ENCODE data around the gene TOMM7.
"Not testable (repeated sequence)": the region's sequence is repeated elsewhere in the genome, so short reads cannot be mapped to it uniquely, and the experiment has no call there.

The TOMM7 gene

DNA sequence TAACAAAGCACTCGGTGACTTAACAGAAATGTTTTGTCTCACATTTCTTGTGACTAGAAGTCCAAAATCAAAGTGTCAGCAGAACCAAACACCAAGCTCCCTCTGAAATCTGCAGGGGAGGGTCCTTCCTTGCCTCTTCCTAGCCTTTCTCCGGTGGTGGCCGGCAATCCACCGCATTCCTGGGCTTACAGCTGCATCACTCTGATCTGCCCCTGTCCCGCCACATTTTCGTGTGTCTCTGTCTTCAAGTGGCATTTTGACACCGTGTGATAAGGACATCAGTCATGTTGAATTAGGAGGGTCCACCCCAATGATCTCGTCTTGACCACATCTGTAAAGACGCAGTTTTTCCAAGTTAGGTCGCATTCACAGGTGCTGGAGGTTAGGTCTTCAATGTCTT, 30.5 kb upstream of the TOMM7 start:
- DNase-seq: no peak

DNA sequence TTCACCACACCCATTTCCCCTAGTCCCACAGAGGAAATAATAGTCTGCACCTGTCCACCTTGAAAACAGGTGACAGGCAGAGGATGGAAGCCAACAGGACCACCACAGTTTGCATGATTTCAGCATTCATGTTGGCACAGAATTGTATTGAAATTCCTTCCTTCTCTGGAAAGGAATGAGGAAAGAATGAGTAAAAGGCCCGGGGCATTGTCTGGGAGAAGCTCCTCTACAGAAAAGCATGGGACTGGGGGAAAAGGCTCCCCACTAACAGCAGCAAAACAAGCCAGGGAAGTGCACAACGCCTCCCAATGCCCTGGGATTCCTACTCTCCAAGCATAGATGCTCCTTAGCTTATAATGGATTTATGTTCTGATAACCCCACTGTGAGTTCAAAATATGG, 28.5 kb upstream of the TOMM7 start:
- no peak for DNase-seq

DNA sequence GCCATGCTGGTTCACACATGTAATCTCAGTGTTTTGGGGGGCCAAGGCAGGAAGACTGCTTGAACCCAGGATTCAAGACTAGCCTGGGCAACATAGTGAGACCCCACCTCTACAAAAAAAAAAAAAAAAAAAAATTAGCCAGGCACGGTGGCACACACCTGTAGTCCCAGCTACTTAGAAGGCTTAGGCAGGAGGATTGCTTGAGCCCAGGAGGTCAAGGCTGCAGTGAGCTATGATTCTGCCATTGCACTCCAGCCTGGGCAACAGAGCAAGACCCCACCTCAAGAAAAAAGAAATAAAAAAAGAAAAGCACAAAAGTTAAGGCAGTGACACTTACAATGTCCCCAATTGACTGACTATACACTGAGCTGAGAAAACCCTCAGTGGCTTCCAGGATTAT, 27.7 kb upstream of the TOMM7 start:
- not testable (repeated sequence) for DNase-seq

DNA sequence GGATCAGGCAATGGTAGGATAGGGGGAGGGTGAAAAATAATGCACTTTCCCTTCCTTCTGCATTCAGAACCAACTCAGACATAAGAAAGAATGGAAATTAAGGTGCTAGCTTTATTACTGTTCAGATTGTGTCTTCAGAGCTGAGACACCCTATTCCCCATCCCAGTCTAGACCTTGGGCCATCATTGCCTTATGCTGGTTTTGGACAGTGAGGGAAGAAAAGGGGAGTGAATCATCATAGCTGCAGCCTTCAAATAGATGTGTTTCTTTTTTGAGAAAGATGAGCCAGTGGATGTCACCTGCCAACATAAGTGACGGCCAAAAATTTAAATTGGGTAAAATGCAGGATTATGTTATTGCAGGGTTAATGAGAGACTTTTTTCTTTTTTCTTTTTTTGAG, 27.0 kb upstream of the TOMM7 start:
- DNase-seq: no peak

DNA sequence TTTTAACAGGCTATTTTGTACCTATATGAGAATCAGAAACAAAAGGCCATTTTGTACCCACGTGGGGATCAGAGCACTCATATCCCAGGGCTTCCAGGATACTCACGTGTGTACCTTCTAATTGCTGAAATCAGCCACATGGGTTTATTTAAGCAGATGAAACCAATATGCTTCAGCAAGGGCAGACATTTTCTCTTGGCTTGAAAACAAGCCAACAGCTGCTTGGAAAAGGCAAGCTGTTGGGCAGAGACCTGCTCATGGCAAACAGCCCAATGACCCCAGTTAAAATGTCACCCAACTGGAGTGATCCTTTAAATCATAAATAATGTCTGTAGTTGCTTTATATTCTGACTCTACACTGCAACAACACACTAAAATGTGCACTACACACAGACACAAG, 26.5 kb upstream of the TOMM7 start:
- DNase-seq: no peak

DNA sequence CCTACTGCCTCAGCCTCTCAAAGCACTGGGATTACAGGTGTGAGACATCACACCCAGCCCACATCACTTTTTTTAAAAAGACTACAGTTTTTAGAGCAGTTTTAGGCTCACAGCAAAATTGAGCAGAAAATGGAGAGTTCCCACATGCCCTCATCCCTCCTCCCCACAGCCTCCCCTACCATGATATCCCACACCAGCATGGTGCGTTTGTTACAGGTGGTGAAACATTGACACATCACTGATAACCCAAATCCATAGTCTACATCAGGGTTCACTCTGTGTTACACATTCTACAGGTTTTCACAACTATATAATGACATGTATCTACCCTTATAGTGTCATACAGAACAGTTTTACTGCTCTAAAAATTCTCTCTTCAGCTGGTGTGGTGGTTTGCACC, 24.3 kb upstream of the TOMM7 start:
- DNase-seq: no peak

DNA sequence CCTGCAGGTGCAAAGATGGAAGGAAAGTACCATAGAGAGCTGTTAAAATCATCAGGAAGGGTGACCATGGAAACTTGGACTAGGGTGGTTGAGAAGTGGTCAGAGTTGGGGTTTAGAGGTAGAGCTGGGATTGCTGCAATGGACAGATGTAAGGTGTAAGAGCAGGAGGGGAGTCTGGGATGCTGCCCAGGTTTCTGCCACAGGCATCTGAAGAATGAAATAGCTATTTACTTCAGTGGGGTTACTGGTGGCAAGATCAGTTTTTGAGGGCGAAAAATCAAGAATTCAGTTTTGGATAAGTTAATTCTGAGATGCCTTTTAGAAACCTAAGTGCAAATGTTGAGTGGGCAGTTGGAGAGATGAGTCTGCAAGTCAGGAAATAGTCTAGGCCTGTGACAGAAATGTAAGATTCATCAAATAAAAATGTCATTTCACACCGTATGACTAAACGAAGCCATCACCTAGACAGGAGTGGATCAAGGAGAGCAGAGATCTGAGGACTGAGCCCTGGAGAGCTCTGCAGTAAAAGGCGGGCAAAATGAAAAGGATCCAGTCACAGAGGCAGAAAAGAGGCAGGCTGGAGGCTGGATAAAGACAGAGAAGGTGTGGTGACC, 22.7 kb upstream of the TOMM7 start:
- DNase-seq: no peak

DNA sequence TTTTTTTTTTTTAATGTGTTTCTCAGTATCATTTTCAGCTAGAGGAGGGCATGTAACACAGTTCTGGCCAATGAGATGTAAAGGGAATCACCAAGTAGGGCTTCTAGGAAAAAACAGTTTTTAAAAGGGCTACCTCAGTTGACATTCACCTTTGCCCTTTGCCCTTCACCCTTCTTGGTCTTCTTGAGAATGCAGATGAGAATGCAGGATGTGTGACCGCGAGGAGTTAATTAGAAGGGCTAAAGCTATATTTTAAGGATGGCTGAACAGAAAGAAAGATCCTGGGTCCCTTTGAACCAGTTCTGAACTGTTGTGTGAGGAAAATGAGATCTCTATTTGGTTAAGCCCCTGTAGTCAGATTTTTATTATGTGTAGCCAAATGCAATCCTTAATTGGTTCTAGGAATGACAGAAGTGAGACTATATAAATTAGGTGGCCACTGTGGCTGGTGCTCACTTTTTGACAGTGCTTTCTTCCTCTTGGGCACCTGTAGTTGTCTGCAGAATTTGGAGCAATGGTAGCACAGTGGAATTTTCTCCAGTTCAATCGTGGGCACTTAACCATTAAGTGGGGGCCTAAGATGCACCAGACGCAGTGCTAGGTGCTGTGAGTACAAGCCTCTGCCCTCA, 21.1 kb upstream of the TOMM7 start:
- DNase-seq: no peak

DNA sequence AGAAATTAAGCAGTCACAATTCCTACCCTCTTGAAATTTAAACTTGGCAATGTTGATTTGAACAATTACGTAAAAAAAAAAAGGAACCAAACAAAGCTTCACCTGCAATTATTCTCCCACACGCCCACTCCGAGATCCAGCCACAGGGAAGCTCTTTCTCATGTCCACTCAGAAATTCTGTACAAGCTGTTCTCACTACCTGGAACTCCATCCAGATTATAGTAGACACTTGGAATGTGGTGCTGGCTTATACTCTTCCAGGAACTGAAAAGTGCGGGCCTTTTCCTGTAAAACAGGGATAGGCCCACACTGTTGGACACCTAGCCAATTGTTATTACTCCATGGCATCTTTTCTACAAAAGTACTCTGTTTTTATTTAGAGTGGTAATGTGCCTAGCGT, 20.3 kb upstream of the TOMM7 start:
- DNase-seq: no peak

DNA sequence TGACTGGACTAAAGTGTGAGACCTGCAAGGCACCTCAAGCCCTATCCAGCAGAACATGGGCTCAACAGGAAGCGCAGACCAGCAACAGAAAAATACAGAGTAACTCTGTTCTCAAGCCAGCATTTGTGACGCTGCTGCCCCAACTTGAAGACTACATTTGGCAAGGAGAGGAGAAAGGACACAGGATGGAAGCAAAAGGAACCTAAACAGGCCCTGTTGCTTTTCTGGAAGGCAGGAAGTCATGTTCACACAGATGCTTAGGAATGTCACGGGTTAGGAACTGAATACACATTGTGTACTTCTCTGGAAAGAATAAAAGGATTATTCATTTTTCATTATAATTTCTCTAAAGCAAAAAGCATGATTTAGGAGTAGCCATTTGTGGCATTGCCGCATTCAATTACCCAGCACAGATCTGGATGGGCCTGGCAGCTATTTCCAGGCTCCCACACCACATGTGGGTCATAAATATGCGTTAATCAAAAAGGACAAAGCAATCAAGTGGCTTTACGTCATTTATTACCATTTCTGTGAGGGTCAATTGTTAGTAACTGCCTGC, 19.8 kb upstream of the TOMM7 start:
- DNase-seq: no peak

DNA sequence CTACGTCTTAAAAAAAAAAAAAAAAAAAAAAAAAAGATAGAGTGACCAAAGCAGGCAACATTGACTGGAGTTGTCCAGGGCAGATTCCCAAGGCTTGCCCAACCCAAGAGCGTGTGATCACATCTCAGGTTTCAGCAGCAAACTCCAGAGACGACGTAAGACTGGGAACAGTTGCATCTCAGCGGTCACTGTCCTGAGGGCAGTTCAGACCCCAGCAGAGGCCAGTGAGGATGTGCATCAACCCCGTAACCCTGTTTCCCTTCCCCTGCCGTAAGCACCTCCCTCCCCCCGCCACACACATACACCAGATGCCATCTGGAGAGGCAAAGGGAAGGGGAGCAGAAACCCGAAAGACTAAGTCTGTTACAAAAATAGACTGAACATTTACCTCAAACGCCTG, 19.3 kb upstream of the TOMM7 start:
- DNase-seq: no peak

DNA sequence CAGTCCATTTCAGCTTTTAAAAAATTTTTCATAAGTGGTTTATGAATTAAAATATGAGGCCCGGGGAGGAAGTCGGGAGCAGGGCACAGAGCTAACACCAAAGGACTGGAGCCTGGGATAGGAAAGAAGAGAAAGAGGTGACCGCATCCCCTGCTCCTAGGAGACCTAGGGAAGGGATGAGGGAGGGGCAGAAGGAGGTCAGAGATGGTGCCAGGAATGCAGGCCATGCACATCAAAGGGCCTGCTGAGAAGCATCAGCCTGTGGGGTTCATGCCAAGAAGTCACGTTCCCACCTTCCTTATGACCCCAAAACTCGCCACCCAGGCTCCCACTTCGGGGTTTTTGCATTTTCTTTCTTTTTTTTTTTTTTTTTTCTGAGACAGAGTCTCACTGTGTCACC, 14.7 kb upstream of the TOMM7 start:
- no peak for DNase-seq

DNA sequence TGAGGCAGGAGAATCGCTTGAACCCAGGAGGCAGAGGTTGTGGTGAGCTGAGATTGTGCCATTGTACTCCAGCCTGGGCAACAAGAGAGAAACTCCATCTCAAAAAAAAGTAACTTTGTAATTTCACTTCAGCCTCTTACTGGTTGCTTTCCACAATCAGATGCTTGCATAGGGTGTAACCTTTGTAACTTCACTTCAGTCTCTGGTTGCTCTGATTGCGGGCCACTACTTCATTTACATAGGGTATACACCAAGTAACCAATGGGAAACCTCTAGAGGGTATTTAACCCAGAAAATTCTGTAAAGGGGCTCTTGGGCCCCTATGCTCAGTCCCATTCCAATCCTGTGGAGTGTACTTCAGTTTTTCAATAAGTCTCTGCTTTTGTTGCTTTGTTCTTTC, 13.9 kb upstream of the TOMM7 start:
- DNase-seq: not testable (repeated sequence)

DNA sequence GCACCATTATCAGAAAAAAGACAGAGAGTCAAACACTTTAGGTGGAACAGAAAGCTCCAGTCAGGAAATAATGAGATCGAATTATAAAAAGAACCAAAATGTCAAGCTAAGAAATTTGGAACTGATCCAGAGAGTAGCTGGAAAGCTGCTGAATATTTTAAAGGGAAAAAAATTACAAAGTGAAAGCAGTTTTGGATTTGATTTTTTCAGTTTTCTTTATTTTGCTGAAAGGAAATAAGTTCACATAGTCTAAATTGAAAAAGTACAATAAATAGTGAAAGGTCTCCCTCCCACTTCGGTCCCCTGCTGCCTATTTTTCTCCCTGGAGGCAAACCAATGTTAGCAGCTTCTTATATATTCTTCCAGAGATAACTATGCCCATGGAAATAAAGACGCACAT, 11.3 kb upstream of the TOMM7 start:
- no peak for DNase-seq

DNA sequence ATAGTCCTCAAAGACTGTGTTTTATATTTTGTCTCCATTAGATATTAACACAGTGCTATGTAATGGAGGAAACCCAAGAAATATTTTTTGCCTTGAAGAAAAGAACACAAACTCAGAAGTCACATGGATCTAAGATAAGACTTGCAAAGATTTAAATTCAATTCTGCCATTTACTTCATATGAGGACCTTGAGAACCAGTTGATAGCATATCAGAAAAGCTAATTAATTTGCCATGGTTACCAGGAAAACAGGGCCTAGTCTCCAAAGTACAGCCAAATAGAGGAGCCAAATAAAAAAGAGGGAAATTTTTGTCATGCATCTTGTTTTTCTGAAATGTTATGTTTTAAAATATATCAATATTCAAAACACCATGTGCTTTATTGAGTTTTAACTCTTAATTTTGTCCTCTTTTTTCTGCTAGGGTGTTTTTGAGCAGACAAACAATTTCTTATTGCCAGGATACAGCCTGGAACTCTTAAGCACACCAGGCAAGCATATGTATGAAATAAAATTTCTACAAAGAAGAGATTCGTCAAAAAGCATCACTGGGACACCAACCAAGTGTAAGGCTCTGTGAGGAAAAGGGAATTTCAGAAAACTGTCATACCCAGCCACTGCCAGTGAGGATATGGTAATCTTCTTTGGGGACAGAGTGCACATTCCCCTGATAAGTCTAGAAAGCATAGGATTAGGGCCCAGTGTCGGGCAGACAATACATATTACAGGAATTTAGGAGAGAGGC, 10.6 kb upstream of the TOMM7 start:
- DNase-seq: no peak

DNA sequence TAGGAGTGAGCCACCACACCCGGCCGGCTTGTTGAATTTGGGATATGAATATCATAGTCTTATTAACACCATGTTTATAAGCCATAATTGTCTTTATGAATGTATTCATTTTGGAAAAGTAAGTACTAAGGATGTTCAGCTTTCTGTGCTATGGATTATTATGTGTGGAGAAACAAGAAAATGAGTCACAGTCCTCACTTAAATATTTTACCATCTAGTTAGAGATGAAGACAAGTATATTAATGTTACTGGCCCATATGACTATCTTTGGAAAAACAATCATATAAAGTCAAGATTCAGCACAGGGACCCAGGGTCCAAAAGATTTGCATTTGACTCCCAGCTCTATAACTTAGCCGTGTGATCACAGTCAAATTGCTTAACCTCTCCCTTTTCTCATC, 9.8 kb upstream of the TOMM7 start:
- DNase-seq: no peak

DNA sequence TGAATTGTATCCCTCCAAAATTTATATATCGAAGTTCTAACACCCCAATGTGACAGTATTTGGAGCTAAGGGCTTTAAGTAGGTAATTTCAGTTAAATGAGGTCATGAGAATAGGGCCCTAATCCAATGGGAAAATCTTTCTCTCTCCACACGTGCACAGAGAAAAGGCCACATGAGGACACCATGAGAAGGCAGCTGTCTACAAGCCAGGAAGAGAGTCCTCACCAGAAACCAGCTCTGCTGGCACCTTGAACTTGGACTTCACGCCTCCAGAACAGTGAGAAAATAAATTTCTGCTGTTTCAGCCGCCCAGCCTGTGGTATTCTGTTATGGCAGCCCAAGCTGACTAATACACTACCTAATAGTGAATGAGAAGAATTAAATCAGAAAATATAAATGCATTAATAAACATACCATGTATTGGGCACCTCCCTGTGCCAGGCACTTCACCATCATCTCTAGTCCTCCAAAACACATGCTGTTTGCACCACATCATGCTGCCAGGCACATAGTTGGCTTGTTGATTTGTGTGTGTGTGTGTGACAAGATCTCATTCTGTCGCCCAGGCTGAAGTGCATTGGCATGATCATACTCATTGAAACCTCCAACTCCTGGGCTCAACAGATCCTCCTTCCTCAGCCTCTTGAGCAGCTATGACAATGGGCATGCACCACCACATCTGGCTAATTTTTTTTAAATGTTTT, 9.1 kb upstream of the TOMM7 start:
- DNase-seq: no peak

DNA sequence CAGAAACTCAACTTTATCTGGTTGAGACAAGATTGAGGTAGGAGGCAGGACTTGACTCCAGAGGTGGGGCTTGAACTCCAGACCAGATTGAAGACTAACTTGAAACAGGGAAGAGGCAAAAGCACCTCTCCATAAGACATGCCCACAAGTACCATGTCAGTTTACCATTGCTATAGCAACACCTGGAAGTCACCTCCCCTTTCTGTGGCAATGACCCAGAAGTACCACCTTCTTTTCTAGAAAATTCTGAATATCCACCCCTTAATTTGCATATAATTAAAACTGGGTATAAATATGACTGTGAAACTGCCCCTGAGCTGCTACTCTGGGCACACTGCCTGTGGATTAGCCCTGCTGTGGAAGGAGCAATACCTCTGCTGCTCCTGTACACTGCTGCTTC, 4.9 kb upstream of the TOMM7 start:
- DNase-seq: no peak

DNA sequence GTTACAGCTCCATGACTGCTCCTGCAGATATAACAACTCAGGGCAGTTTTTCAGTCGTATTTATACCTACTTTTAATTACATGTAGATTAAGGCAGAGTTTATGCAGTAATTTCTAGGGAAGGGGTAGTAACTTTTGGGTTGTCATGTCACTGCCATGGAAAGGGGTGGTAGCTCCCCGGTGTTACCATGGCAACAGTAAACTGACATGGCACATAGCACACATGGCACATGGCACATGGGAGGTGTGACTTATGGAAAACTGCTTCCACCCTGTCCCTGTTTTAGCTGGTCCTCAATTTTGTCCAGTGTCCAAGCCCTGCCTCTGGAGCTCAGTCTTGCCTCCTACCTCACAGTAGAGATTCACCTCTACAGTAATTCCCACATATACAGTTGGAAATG, 3.9 kb upstream of the TOMM7 start:
- no peak for DNase-seq

DNA sequence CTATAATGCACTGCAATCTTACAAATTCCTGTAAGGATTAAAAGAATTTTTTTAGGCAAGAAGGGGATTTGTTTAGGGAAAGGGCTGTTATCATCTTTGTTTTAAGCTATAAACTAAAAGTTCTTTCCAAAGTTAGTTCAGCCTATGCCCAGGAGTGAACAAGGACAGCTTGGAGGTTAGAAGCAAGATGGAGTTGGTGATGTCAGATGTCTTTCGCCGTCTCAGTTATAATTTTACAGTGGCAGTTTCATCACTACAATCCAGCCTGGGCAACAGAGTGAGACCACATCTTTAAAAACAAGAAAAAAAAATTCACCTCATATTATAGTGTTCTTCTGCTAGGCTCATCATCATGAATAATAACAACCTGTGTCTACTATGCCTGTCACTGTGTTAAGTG, 2.1 kb upstream of the TOMM7 start:
- DNase-seq: no peak

DNA sequence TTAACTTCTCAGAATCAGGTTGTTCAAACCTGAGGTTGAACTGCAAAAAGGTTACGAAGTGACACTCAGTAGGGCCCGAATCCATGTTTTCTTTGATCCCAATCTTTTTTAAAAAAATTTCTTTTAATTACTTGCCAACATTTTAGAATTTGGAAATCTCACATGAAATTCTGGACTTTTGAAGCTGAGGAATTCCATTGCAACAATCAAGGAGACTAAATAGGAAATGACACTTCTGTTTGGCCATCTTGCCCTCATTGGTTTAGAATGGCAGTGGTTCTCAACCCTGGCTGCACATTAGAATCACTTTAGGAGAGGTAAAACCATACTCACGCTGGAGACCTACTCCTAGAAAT, 471 bp upstream of the TOMM7 start:
- no peak for DNase-seq

DNA sequence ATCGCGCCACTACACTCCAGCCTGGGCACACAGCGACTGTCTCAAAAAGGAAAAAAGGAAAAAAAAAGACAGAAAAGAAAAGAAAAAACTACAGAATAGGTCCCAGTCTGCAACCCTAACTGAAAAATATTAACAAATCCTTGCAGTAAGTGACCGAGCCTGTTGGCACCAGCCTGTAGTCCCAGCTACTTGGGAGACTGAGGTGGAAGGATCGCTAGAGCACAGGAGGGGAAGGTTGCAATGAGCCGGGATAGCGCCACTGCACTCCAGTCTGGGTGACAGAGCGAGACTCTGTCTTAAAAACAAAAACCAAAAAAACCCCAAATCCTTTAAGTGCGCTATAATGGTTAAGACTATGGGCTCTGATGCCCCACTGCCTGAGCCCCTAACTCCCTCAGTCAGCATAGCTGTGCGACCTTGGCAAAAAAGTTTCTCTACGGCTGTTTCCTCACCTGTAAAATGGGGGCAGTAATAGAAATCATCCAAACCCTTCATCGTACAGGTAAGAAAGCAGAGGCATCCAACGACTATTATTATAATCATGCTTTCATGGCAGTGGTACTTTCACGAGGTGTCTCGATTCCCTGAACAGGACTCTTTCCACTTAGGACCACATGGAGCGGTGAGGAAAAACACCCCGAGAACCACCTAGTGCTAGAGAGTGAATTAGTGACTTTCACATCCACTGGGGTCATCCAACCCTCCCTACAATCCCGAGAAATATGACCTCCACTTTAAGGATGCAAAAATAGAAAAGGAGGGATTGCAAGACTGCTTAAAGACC, 755 bp downstream of the TOMM7 start:
- DNase-seq: no peak

DNA sequence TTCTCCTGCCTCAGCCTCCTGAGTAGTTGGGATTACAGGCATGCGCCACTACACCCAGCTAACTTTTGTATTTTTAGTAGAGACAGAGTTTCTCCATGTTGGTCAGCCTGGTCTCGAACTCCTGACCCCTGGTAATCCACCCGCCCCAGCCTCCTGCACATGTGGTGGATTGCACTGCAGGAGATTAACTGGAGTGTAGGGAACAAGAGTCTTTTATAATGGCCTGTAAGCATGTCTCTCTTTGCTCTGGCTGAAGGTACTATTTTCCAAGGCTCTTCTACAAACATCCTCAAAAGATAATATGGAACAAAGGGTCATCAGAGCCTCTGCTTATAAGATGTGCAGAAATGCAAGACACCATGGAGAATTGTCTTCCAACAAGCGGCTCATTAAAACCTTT, 3.2 kb downstream of the TOMM7 start:
- no peak for DNase-seq

Measured in DMS79 treated with DMSO at 0.1 percent for 48 hours (cell line).